Stimulated activated CD8-positive, alpha-beta memory T cell treated with anti-CD3 and anti-CD28 coated beads, Interleukin-15, amount 100 ng/mL, for 1 hour (primary cell): Measurements from ENCODE around the gene CS.

Experiments used
- DNase-seq: peaks from one replicate; pipeline ENCODE4 v3.0.0-alpha.2; 2020; ENCODE audit warnings: low read depth

Gene CS

DNA sequence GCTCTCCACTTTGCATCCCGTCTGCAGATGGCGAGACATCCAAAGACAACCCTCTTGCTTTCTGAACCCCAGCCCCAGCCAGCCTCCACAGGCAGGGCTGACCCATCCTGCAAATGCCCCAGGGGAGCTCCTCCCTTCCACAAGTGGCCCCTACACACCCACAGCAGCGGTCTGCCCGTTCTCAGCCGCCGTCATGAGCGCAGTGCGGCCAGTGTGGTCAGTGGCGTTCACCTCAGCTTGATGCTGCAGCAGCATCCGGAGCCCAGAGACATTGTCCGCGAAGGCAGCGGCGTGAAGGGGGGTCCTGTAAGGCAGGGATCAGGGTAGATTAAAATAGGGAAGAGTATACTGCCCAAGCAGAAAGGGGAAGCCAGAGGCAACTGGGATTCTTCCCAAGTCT, 55.6 kb downstream of the CS start:
- DNase-seq, result no peak

DNA sequence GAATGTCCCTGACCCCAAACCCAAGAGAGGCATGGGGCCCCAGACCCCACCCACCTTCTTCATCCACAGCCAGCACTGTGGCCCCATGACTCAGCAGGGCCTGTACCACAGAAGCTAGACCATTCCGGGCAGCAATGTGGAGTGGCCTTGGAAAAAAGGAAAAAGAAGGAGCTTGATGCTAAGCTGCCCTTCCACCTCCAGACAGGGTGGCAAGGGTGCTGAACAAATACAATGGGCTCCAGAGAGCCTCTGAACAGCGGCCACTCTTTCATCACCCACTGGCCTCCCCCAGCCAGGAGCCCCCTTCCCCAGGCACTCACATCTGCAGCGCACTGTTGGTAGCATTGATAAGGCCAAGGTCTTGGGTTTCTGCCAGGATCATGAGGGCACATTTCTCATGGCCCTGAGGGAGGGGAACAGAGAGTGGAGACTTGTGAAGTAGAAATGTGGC, 56.4 kb downstream of the CS start:
- no peak for DNase-seq

DNA sequence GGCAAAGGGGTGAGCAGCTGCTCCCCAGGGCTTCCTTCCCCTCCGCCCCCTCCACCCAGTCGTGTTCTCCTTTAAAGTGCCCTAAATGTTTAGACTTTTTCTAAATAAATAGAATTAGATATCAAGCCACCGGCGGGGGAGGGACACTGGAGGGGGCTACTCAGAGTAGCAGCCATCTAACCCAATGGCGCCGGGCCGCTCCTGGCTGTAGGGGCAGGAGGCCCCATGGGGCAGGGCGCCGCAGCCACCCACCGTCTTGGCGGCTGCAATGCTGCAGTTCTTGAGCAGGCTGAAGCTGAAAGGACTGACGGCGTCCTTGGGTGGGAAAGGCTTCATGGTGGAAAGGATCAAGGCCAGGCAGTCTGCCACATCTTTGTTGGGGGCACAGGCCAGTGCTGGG, 57.1 kb downstream of the CS start:
- no peak for DNase-seq

DNA sequence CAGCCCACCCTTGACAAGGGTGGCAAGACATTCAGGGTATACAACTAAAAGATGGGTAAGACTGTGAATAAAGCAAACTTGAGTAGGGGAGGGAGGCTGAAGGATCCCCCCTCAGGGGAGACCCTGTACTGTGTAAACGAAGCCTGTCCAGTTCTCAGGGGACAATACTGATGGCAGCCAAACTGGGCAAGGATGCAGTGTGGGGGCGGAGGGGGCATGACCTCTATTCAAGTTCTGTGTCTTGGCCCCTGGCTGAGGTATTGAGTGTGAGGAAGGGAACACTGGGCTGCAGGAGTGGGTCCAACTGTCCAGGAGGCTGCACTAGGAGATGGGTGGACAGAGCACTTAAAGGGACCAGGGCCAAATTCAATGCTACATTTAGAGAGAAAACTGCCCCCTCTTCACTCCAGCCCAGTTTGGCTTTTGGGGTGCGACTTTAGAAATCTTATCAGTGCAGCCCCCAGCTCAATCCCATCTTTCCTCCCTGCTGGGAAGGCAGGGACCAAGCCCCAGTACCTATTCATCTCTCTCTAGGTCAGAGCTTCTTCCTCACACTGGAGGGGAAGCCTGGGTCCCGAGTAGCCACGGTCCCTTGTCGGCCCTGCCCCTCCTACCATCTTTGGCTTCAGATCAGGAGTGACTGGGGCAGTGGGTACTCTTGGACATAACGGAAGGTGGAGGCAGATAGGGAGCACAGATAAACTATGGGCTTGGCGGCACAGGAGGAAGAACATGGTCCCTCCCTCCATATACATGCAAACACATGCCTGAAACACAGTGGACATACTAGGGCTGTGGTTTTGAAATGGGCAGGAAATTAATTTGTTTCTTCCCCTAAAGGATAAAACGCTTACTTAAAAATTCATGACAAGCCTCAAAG, 58.5 kb downstream of the CS start:
- no peak for DNase-seq

DNA sequence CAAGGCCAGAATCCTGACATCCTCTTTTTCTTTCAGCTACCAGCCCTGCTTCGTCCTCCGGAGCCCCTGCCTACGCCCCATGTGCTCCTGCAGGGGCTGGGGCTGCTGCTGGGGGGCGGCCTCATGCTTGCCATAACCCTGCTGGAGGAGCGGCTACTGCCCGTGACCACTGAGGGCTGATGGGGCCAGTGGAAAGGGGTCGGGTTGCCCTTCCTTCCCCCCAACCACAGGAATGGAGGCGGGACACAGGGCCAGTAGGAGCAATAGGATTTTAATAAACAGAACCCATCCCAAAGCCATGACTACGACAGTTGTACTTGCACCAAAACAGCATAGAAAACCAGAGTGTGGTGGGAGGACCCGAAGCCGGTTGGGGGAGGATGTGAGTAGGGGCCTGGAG, 62.6 kb downstream of the CS start:
- no peak for DNase-seq

DNA sequence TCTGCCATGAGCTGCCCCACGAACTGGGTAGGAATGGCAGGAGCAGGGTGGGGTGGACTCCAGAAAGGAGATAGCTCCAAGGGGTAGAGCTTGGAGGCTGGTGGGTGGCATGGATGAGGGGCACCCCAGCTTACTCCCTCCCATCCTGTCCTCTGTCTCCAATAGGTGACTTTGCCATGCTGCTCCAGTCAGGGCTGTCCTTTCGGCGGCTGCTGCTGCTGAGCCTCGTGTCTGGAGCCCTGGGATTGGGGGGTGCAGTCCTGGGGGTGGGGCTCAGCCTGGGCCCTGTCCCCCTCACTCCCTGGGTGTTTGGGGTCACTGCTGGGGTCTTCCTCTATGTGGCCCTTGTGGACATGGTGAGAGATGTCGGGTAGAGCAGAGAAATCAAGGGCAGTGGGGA, 63.1 kb downstream of the CS start:
- DNase-seq, result no peak

DNA sequence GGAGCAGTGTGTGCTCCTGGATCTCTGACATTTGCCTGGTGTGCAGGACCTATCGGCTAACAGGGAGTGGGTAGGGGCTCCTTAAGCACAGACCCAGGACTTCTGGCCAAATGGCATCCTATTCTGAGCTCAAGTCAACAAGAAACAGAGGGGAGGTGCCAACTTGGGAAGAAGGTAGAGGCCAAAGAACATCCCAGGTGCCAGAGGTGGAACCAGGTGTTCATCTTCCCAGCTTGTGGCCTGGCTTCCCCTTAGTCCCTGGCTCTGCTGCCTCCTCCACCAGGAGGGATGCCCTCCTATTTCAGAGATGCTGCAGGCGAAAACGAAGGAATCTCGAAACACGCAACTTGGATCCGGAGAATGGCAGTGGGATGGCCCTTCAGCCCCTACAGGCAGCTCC, 64.0 kb downstream of the CS start:
- DNase-seq, result no peak

DNA sequence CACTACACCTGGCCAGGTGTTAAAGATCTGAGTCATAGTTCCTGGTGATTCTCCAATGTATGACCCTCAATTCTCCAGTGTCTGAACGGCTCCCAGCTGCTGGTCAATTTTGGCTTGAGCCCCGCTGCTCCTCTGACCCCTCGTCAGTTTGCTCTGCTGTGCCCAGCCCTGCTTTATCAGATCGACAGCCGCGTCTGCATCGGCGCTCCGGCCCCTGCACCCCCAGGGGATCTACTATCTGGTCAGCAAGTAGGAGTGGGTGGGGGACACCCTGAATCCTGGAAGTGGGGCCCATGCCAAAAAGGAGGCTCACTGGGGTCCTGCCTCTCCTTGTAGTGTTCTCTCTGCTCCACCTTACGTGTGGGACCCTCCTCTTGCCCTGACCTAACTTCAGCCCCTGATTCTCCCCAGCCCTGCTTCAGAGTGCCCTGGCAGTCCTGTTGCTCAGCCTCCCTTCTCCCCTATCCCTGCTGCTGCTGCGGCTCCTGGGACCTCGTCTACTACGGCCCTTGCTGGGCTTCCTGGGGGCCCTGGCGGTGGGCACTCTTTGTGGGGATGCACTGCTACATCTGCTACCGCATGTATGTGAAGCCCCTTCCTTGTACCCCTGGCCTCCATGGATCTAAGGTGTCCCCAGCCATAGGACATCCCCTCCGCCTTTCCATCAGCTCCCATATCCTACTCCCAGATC, 65.2 kb downstream of the CS start:
- no peak for DNase-seq

DNA sequence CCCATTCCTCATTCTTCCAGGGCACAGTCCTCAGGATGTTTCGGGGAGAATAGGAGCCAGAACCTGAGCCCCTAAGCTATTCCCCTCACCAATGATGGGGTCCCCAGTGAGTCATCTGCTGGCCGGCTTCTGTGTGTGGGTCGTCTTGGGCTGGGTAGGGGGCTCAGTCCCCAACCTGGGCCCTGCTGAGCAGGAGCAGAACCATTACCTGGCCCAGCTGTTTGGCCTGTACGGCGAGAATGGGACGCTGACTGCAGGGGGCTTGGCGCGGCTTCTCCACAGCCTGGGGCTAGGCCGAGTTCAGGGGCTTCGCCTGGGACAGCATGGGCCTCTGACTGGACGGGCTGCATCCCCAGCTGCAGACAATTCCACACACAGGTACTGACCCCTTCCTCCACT, 68.9 kb downstream of the CS start:
- DNase-seq, result no peak

DNA sequence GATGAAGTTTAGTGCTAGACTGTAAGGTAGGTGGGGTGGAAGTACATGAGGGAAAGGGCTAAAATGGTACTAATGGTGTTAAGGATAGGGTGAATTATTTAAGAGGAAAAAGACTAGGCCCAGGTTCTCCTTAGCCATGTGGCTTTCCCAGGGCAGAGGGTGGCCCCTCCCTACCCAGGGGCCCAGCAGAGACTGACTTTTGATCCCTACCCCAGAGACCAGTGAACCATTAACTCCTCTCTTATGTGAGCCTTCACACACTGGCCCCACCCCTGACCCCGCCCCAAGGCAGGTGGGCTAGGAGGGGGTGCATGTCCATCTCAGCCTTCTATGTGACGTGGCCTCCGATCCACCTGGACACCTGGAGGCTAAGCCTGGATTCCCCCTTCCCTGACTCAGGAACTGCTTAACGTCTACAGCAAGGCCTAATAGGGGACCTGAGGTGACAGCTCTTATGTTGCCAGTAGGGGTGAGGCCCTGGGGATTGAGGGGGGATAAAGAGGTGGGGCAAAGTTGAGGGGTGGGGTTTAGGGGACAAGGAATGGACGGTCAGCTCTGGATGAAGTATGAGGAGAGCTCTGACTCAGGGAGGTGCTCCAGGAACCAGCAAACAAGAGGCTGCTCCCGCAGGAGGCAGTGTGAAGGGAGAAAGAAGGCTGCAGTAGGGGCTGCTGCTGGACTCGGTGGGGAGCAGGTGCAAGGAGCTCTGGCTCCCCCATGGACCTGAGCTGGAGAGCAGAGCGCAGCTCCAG, 69.5 kb downstream of the CS start:
- DNase-seq, result no peak

DNA sequence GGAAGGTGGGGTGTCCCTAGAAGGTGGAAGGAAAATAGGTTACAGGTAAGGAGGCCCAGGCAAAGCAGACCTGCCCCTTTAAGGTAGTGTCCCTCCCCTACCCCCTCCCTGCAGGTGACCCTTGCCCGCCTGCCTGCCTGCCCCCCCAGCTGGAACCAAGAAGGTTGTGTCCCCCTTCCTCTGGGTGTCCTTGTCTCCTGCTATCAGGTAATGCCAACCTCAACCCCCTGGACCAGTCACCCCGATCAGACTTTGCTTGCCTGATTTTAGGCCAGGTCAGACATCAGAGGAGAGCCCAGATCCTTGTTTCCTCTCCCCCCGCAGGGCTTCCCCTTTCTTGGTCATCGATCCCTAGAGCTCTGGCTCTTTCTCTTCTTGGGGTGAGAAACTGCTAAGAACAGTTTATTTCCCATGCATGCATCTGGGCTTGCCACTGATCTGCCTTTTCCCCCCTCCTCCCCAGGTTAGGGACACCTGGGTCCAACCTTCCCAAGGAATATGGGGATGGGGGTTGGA, 70.2 kb downstream of the CS start, which contains the start of gene SLC39A5:
SLC39A5 (plus strand) TSS at position 136 of the 516 bp plus-strand sequence. CDS start 1,224 bp downstream, outside the sequence.
- DNase-seq, result no peak

DNA sequence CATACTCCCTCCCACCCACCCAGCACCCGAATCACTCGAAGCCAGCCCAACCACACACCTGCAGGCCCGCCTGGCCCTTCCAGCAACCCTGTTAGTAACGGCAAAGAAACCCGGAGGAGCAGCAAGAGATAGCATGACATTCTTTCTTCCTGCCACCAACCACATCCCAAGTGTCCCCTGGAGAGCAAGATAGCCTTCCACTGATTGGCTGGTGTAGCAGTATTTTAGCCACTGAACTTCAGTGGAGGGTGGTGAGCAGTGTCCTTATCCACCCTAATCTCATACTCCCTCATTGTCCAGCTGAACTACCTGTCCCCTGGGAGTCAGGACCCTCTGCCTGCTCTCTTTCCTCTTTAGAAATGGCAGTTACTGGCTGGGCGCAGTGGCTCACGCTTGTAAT, 71.0 kb downstream of the CS start:
- DNase-seq, result no peak

DNA sequence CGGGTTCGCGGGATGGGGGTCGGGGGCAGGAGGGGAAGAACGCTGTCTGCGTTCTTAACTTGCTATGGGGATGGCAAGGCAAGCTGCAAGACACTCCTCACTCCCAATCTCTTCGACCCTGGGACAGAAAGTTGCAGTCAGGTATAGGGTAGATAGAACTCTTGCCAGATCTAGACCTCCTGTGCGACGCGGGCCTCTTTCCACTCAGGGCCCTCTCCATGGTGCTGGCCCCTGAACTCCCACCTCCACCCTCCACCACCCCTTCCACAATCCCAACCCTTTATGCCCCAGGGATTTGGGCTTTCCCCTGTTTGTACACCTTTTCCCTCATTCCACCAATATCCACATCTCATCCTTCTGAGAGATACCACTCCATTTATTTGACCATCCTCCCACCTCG, 75.2 kb downstream of the CS start:
- no peak for DNase-seq

DNA sequence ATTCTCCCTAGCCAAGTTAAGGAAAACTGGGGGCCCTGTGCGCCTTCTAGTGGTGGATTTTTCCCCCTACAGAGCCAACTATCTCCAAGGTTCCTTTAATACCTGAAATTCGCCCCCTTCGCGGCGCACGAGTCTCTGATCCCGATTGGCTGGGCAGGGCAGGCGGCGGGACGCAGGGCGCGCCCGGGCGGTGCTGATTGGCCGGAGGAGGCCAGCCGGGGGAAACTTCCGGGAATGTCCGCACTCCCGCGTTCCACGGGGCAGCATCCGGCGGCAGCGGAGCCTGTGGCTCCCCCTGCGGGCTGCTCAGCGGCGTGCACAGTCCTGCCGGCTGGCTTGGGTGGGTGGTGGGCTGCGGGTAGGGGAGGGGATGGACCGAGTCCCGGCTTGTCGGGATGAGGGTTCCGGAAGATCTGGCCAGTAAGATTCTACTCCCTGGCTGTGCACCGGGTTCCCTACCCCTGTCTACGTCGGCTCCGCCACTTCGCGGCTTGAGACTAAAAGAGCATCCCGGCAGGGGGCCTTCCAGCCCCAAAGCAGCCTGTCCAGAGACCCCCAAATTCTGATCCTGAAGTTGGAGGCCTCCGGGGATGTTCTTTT, 75.9 kb downstream of the CS start, which contains the start of gene NABP2:
NABP2 (plus strand) TSS at position 241 of the 600 bp plus-strand sequence. CDS start 515 bp downstream, outside the sequence.
- peak; percentile 75 for DNase-seq

DNA sequence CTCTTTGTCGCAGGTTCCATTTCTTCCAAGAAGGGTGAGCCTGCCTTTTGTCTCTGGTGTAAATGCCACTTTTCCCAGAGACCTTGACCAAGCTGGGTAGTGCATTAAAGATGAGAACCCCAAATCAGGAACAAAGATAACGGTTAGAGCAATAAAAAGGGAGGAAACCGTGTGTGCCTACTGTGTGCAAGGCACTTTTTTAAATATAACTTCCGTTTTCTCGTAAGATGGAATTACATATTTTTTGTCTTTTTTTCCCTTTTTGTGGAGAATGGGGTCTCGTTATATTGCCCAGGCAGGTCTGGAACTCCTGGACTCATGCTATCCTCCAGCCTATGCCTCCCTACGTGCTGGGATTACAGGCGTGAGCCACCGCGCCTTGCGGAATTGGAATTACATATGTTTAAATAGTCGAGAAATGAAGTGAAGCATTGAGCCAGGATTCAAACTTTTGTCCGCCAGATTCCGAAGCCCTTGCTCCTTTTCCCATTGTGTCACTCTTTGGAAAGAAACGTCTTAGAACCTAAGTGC, 76.5 kb downstream of the CS start:
- DNase-seq, result no peak

DNA sequence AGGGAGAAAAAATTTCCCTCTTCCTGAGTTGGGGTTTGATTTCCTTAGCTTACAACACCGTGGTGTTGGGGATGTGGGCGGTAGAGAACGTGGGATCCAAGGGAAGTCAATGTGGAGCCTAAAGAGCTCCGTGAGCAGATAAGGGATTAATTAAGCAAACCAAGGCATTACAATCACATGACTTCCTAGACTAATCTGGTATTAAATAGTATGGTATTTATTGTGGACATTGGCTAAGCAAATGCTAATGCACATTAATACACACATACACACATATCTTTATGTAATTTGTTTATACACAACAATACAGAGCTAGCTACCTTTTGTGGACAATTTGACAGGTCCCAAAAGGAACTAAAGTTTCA, 77.6 kb downstream of the CS start:
- no peak for DNase-seq

DNA sequence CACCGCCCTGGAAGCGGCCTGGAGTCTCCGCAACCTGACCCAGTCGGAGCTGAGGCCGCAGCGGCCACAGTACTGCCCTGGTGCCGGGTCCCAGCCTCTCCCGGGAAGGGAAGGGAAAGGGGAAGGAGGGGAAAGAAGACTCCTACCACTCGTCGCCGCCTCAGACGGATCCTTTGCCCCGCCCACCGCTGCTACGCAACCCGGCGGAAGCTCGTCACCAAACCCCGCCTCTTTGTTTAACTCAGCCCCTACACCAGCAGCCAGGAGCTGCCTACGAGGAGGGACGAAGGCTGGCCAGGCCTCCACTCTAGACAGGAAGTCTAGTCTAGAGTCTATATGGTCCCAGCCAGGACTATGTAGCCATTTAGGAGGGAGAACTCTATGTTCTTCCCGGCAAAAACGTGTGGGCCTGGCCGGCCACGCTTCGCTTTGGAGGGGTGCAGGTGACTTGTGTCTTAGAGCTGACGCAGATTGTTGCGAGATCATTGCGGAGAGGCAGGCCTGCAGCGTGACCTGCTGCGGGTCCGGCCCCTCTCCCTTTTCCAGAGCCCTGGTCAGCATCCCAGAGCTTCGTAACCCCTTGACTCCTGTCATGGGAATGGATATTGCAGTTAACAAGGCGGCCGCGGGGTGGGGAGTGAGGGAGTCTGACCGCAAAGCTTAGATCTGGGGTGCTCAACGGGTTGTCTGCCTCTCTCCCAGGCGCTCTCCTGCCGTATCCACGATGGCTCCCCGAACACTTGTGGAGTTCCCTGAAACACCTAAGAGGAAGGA, 78.2 kb downstream of the CS start, which contains the start of gene RNF41:
RNF41 (minus strand) TSS at position 166 of the 774 bp plus-strand sequence. CDS start 7,875 bp downstream, outside the sequence.
- peak; percentile 90 for DNase-seq
